ENCODE measurements around the gene CNOT8. TPM values are rescaled to one million over a fixed set of nuclear protein-coding genes. Genes with fewer than 3 reads are reported as not detected.

Gene CNOT8
- polyA plus RNA-seq (2012; ENCODE audit: low read depth, missing spikeins): 28.1 TPM

DNA sequence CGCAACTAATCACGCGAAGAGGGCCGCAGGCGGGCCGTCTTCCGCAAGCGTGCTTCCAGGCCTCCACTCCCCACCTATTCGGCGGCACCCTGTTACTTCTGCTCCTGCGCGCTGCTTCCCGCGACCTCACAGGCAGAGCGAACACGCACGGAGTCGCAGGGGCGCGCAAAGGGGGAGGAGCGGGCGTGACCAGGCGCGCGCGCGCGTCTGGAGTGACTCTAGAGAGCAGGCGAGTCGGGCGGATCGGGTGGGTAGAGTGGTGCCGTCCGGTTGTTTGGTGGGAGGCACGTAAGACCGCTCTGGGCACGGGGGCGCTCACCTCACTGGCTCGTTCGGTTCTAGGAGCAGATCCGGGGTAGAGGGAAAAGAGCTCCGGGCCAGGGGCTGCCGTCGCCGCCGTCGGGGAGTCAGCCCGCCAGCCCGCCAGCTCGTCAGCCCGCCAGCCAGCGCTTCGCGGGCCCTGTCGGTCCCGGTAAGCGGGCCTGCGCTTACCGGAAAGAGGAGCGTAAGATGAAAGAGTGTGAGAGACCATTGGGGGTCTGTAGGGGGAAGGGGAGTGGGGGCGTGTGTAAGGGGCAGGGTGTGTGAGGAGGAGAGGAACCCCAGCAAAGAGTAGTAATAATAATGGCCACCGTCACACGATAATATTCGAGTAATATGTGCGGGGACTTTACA, at the start of gene CNOT8:
CNOT8 (plus strand) TSS at position 331 of the 675 bp plus-strand sequence. CDS start 4,652 bp downstream, outside the sequence.
- FAIRE-seq (peak; percentile 95), DNase-seq (ENCODE audit: insufficient read length, low spot score) (peak; percentile 76)
- TF ChIP-seq PAX5 (IDR thresholded peaks at IDR 0.05; ENCODE audit: insufficient read depth, low read length, severe bottlenecking): peak; percentile 39
- peak; percentile 65; the same call in 1 of the 2 replicates for TF ChIP-seq POU2F2 (IDR thresholded peaks at IDR 0.05; ENCODE audit: low read depth, low read length)
- TF ChIP-seq POLR2A (IDR thresholded peaks at IDR 0.05; ENCODE audit: low read depth, low read length): peak; percentile 78
- TF ChIP-seq SPI1 (IDR thresholded peaks at IDR 0.05; ENCODE audit: low read depth, low read length): no peak
- TF ChIP-seq POLR2AphosphoS5 (IDR thresholded peaks at IDR 0.05; ENCODE audit: low read depth, low read length): peak; percentile 85
- peak; percentile 75 for TF ChIP-seq TAF1 (IDR thresholded peaks at IDR 0.05; ENCODE audit: low read depth, low read length)

DNA sequence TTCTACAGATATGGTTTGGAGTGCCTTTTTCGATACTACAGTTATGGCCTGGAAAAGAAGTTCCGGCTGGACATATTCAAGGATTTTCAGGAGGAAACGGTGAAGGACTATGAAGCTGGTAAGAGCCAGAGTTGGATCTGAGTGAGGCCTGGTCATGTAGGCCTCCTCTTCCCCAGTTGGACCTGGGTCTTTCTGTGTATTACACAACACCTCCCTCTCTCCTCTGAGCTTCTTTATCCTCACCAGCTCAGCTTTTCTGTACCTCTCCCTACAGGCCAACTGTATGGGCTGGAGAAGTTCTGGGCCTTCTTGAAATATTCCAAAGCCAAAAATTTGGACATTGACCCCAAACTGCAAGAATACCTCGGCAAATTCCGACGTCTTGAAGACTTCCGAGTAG, 47.2 kb upstream of the CNOT8 start:
- no peak for TF ChIP-seq TAF1 (IDR thresholded peaks at IDR 0.05; ENCODE audit: low read depth, low read length)
- TF ChIP-seq POLR2A (IDR thresholded peaks at IDR 0.05; ENCODE audit: low read depth, low read length): no peak
- TF ChIP-seq POLR2AphosphoS5 (IDR thresholded peaks at IDR 0.05; ENCODE audit: low read depth, low read length): no peak
- FAIRE-seq (no peak), DNase-seq (ENCODE audit: insufficient read length, low spot score) (no peak)

GRCh38 chr5:154811653-154812465, 46.6 kb upstream of the CNOT8 start:
- peak; percentile 82 for FAIRE-seq
- peak; percentile 45 for DNase-seq (ENCODE audit: insufficient read length, low spot score)
- TF ChIP-seq TAF1 (IDR thresholded peaks at IDR 0.05; ENCODE audit: low read depth, low read length) (no peak), PAX5 (IDR thresholded peaks at IDR 0.05; ENCODE audit: insufficient read depth, low read length, severe bottlenecking) (no peak), SPI1 (IDR thresholded peaks at IDR 0.05; ENCODE audit: low read depth, low read length) (no peak), POLR2AphosphoS5 (IDR thresholded peaks at IDR 0.05; ENCODE audit: low read depth, low read length) (no peak), POU2F2 (IDR thresholded peaks at IDR 0.05; ENCODE audit: low read depth, low read length) (no peak), POLR2A (IDR thresholded peaks at IDR 0.05; ENCODE audit: low read depth, low read length) (no peak)

DNA sequence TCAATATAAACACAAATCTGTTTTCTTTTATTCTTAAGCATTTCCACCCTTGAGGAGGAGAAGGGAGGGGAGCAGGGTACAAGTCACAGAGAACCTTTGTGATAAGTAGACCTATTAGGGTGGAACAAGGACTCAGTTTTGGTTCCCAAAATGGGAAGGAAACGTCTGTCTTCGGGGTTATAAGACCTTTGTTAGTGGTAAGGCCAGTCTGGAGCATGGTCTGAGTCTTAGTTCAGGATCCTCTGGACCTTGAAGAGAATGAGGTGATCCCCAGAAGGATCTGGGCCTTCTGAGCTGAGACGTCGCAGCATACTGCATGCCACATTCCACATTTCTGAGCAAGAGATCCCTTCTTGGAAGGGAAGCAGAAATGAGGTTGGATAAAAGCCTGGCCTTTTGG, 45.3 kb upstream of the CNOT8 start:
- DNase-seq (ENCODE audit: insufficient read length, low spot score) (no peak), FAIRE-seq (peak; percentile 43)
- no peak for TF ChIP-seq POU2F2 (IDR thresholded peaks at IDR 0.05; ENCODE audit: low read depth, low read length)
- no peak for TF ChIP-seq POLR2AphosphoS5 (IDR thresholded peaks at IDR 0.05; ENCODE audit: low read depth, low read length)
- no peak for TF ChIP-seq TAF1 (IDR thresholded peaks at IDR 0.05; ENCODE audit: low read depth, low read length)
- TF ChIP-seq PAX5 (IDR thresholded peaks at IDR 0.05; ENCODE audit: insufficient read depth, low read length, severe bottlenecking): no peak
- TF ChIP-seq POLR2A (IDR thresholded peaks at IDR 0.05; ENCODE audit: low read depth, low read length): no peak
- no peak for TF ChIP-seq SPI1 (IDR thresholded peaks at IDR 0.05; ENCODE audit: low read depth, low read length)

GRCh38 chr5:154813736-154814135, 44.7 kb upstream of the CNOT8 start:
- FAIRE-seq (no peak), DNase-seq (ENCODE audit: insufficient read length, low spot score) (no peak)
- TF ChIP-seq POLR2AphosphoS5 (IDR thresholded peaks at IDR 0.05; ENCODE audit: low read depth, low read length) (no peak), SPI1 (IDR thresholded peaks at IDR 0.05; ENCODE audit: low read depth, low read length) (no peak), POLR2A (IDR thresholded peaks at IDR 0.05; ENCODE audit: low read depth, low read length) (no peak), POU2F2 (IDR thresholded peaks at IDR 0.05; ENCODE audit: low read depth, low read length) (no peak), PAX5 (IDR thresholded peaks at IDR 0.05; ENCODE audit: insufficient read depth, low read length, severe bottlenecking) (no peak)

- FAIRE-seq (no peak), DNase-seq (ENCODE audit: insufficient read length, low spot score) (no peak)
- no peak for TF ChIP-seq TAF1 (IDR thresholded peaks at IDR 0.05; ENCODE audit: low read depth, low read length)
- no peak for TF ChIP-seq POLR2AphosphoS5 (IDR thresholded peaks at IDR 0.05; ENCODE audit: low read depth, low read length)
- TF ChIP-seq SPI1 (IDR thresholded peaks at IDR 0.05; ENCODE audit: low read depth, low read length): no peak
- no peak for TF ChIP-seq POU2F2 (IDR thresholded peaks at IDR 0.05; ENCODE audit: low read depth, low read length)
- TF ChIP-seq PAX5 (IDR thresholded peaks at IDR 0.05; ENCODE audit: insufficient read depth, low read length, severe bottlenecking): no peak
- TF ChIP-seq POLR2A (IDR thresholded peaks at IDR 0.05; ENCODE audit: low read depth, low read length): no peak
These were observed 43.4 kb upstream of the CNOT8 start for GRCh38 chr5:154815025-154815424.

DNA sequence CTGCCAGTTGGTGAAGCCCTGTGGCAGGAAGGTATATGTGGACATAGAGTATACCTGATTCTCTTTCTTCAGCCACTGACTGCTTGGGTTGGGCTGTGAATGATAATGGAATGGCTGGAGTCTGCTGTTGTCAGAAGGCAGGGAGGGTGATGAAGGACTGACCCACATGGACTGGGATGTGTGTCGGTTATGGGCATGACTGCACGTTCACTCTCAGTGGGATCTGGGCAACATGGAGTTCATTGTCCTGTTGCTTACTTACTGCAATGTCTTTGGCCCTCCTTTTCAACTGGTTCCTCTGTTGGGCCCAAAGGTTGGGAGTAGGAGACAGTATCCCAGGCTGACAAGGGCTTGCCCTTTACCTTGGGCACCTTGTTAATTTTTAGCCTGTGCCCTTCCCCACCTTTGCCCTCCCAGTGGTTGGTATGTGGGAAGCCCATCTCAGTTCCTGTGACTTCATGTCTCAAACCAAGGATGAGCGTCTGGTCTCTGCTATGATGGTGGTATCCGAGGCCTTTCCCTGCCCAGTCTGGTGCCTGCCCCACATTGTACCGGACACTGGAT, 42.7 kb upstream of the CNOT8 start:
- no peak for TF ChIP-seq PAX5 (IDR thresholded peaks at IDR 0.05; ENCODE audit: insufficient read depth, low read length, severe bottlenecking)
- TF ChIP-seq POLR2AphosphoS5 (IDR thresholded peaks at IDR 0.05; ENCODE audit: low read depth, low read length): no peak
- no peak for TF ChIP-seq TAF1 (IDR thresholded peaks at IDR 0.05; ENCODE audit: low read depth, low read length)
- no peak for TF ChIP-seq POU2F2 (IDR thresholded peaks at IDR 0.05; ENCODE audit: low read depth, low read length)
- DNase-seq (ENCODE audit: insufficient read length, low spot score) (no peak), FAIRE-seq (no peak)

DNA sequence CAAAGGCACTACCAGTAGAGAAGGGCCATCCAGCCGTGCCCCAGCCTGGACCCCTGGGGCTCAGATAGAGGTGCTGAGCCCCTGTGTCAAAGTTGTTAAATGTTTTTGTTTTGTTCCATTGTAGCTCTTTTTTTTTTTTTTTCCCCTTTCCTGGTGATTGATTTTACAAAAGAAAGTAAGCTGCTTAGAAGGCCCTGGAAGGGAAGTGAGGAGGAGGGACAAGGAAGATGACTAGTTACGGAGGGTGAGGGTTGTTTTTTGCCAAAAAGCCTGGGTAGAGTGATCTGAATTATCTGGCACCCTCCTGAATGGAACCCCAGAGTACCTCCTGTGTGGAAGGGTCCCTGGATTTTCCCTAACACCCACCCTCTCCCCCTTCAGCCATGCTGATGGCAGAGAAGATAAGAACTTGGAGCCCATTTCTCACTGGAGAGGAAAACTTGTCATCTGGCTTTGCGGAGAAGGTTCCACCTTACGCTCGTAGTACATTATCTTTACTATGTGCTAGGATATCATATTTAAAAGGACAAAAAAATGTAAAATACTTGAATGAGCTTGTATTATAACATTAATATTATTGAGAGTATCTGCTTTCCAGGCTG, 41.4 kb upstream of the CNOT8 start:
- DNase-seq (ENCODE audit: insufficient read length, low spot score) (no peak), FAIRE-seq (no peak)
- no peak for TF ChIP-seq SPI1 (IDR thresholded peaks at IDR 0.05; ENCODE audit: low read depth, low read length)
- no peak for TF ChIP-seq POU2F2 (IDR thresholded peaks at IDR 0.05; ENCODE audit: low read depth, low read length)
- TF ChIP-seq TAF1 (IDR thresholded peaks at IDR 0.05; ENCODE audit: low read depth, low read length): no peak
- no peak for TF ChIP-seq POLR2AphosphoS5 (IDR thresholded peaks at IDR 0.05; ENCODE audit: low read depth, low read length)
- TF ChIP-seq POLR2A (IDR thresholded peaks at IDR 0.05; ENCODE audit: low read depth, low read length): no peak
- no peak for TF ChIP-seq PAX5 (IDR thresholded peaks at IDR 0.05; ENCODE audit: insufficient read depth, low read length, severe bottlenecking)

DNA sequence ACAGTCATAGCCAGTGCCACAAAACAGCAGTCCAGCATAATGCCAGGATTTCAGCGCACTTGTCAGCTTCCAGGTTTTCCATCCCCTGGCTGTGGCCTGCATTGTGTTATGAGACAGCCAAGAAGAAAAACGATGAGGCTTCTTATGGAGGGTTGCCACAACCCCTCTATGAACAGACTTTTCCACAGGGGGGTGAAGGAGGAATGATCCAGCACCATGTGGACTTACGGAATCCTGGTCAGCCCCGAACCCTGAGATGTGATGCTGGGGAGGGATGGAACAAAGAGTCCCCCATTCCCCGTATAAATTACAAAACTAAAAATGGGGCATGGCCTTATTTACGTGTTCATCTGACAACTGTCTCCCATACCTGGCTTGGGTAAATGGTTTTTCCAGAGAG, 40.6 kb upstream of the CNOT8 start:
- TF ChIP-seq POLR2AphosphoS5 (IDR thresholded peaks at IDR 0.05; ENCODE audit: low read depth, low read length) (no peak), TAF1 (IDR thresholded peaks at IDR 0.05; ENCODE audit: low read depth, low read length) (no peak), POU2F2 (IDR thresholded peaks at IDR 0.05; ENCODE audit: low read depth, low read length) (no peak), PAX5 (IDR thresholded peaks at IDR 0.05; ENCODE audit: insufficient read depth, low read length, severe bottlenecking) (no peak), POLR2A (IDR thresholded peaks at IDR 0.05; ENCODE audit: low read depth, low read length) (no peak), SPI1 (IDR thresholded peaks at IDR 0.05; ENCODE audit: low read depth, low read length) (no peak)
- DNase-seq (ENCODE audit: insufficient read length, low spot score) (no peak), FAIRE-seq (no peak)

Data from GM12891 (cell line).